ENCODE results near the gene FCRL6.

DNA sequence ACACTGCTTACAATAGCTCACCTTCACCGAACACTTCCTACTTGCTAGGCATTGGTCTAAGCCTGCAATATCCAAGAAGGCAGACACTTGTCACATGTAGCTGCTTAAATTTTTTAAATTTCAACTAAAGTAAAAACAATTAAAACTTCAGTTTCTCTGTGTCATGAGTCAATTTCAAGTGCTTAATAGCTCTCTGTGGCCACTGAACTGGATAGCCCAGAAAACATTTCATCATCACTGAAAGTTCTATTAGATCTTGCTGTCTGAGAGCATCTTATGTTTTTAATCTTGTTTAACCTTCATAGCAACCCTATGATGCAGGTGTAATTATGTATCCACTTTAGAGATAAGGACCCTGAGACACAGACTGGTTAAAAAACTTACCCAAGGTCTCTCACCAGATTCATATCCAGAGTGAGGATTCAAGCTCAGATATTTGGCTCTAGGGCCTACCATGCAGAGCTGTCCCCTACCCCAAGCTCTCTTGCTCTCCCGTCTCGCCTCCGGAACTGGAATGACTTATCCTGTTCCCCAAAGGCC, 2.6 kb upstream of the FCRL6 start:
- TF ChIP-seq, protein P1, sequence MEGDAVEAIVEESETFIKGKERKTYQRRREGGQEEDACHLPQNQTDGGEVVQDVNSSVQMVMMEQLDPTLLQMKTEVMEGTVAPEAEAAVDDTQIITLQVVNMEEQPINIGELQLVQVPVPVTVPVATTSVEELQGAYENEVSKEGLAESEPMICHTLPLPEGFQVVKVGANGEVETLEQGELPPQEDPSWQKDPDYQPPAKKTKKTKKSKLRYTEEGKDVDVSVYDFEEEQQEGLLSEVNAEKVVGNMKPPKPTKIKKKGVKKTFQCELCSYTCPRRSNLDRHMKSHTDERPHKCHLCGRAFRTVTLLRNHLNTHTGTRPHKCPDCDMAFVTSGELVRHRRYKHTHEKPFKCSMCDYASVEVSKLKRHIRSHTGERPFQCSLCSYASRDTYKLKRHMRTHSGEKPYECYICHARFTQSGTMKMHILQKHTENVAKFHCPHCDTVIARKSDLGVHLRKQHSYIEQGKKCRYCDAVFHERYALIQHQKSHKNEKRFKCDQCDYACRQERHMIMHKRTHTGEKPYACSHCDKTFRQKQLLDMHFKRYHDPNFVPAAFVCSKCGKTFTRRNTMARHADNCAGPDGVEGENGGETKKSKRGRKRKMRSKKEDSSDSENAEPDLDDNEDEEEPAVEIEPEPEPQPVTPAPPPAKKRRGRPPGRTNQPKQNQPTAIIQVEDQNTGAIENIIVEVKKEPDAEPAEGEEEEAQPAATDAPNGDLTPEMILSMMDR (IDR thresholded peaks at IDR 0.05): no peak
- TF ChIP-seq POLR2AphosphoS5 (IDR thresholded peaks at IDR 0.05; ENCODE audit: low read depth, low read length) (no peak), TCF7L2 (IDR thresholded peaks at IDR 0.05; ENCODE audit: low read depth, low read length) (no peak)
- TF ChIP-seq, protein P2, sequence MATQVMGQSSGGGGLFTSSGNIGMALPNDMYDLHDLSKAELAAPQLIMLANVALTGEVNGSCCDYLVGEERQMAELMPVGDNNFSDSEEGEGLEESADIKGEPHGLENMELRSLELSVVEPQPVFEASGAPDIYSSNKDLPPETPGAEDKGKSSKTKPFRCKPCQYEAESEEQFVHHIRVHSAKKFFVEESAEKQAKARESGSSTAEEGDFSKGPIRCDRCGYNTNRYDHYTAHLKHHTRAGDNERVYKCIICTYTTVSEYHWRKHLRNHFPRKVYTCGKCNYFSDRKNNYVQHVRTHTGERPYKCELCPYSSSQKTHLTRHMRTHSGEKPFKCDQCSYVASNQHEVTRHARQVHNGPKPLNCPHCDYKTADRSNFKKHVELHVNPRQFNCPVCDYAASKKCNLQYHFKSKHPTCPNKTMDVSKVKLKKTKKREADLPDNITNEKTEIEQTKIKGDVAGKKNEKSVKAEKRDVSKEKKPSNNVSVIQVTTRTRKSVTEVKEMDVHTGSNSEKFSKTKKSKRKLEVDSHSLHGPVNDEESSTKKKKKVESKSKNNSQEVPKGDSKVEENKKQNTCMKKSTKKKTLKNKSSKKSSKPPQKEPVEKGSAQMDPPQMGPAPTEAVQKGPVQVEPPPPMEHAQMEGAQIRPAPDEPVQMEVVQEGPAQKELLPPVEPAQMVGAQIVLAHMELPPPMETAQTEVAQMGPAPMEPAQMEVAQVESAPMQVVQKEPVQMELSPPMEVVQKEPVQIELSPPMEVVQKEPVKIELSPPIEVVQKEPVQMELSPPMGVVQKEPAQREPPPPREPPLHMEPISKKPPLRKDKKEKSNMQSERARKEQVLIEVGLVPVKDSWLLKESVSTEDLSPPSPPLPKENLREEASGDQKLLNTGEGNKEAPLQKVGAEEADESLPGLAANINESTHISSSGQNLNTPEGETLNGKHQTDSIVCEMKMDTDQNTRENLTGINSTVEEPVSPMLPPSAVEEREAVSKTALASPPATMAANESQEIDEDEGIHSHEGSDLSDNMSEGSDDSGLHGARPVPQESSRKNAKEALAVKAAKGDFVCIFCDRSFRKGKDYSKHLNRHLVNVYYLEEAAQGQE (IDR thresholded peaks at IDR 0.05; ENCODE audit: insufficient read depth in 1 of 2, low read depth in 2 of 2, low read length in 1 of 2): no peak
